Heart right ventricle (tissue), 16 donors: ENCODE data around the gene DCAF10. TPM values are rescaled to one million over a fixed set of nuclear protein-coding genes. Genes with fewer than 3 reads are reported as not detected.

Source experiments
- ATAC-seq, 8 donors: fragments of 200-7000 bp; cut with Tn5 transposase; one replicate each; pipeline ENCODE4 v1.9.1; 2020; ENCODE audit warnings: mild to moderate bottlenecking in 8 of 8, moderate library complexity in 8 of 8, moderate number of reproducible peaks in 1 of 8
- DNase-seq, 2 donors: peaks; one replicate each; pipeline ENCODE4 v3.0.0-alpha.2; 2020
- H3K27ac ChIP-seq, 10 donors: fragments of 200-600 bp; sonication (generic) in 2 of 10; one replicate each; pipeline versions ENCODE4 v1.5.0 to v1.8.0; 2020 to 2022; ENCODE audit warnings: mild to moderate bottlenecking in 3 of 10
- H3K27me3 ChIP-seq, 7 donors: fragments of 200-600 bp; one replicate each; pipeline ENCODE4 v1.8.0; 2021 to 2022; ENCODE audit warnings: mild to moderate bottlenecking in 2 of 7
- H3K36me3 ChIP-seq, 9 donors: fragments of 200-600 bp; sonication (generic) in 1 of 9; one replicate each; pipeline versions ENCODE4 v1.5.0 to v1.8.0; 2020 to 2022; ENCODE audit warnings: mild to moderate bottlenecking in 2 of 9
- H3K4me1 ChIP-seq, 9 donors: fragments of 200-600 bp; sonication (generic) in 1 of 9; one replicate each; pipeline versions ENCODE4 v1.5.0 to v1.8.0; 2020 to 2022; ENCODE audit warnings: mild to moderate bottlenecking in 4 of 9
- H3K4me3 ChIP-seq, 10 donors: fragments of 200-600 bp; sonication (generic) in 2 of 10; one replicate each; pipeline versions ENCODE4 v1.5.0 to v1.8.0; 2020 to 2022; ENCODE audit warnings: mild to moderate bottlenecking in 7 of 10, moderate library complexity in 2 of 10
- H3K9me3 ChIP-seq, 11 donors: fragments of 200-600 bp in 10 of 11; sonication (generic) in 2 of 11; one replicate each; pipeline versions ENCODE4 v1.5.0 to v1.8.0; 2013 to 2022; ENCODE audit warnings: mild to moderate bottlenecking in 2 of 11, control low read depth in 1 of 11, moderate library complexity in 1 of 11
- CTCF ChIP-seq, 9 donors: fragments of 200-600 bp; sonication (generic) in 2 of 9; IDR thresholded peaks; one replicate each; pipeline versions ENCODE4 v1.5.0 to v1.8.0; 2021 to 2022; ENCODE audit warnings: antibody characterized with exemption in 9 of 9, mild to moderate bottlenecking in 5 of 9, moderate library complexity in 1 of 9
- WGBS, 2 donors: extraction: QIAGEN DNeasy Blood & Tissue Kit; methylation state at CpG; one replicate each; pipeline ENCODE4 v1.1.7; 2013; ENCODE audit warnings: inconsistent platforms in 1 of 2; 5-methylcytosine and 5-hydroxymethylcytosine counted together
- intact Hi-C, 10 donors: fragments of 100-400 bp; cut with DNase I; formaldehyde crosslinking; loops; one replicate each; pipeline versions ENCODE4 v1.11.1 to v1.14.2; 2022
- polyA plus RNA-seq, 2 donors: library from polyadenylated mRNA; stranded (reverse); fragments of 200-250 nt; gene quantifications; one replicate each; pipeline ENCODE4 v1.2.3, GENCODE V29; 2013
- total RNA-seq, 10 donors: library from RNA; stranded (reverse); fragmentation: NEBNext Ultra II Directional in 3 of 10; extraction: Animal tissue kit (Norgen Biotek cat#: 25700) in 3 of 10; gene quantifications; one replicate each; pipeline versions ENCODE4 v1.2.1 to v1.2.4, GENCODE V29; 2021 to 2023
- donor health status: Arrhythmogenic right ventricular cardiomyopathy.
- donor health status: ischemic (EF 13 %, LVEDD 7.1; RV severe dilation, severe dysfunction).
- donor health status: healthy with polysubstance abuse.
- donor health status: DM: no; HTN: yes; CAD: no.
- donor health status: DM: no; HTN: no; CAD: no.
- donor health status: ischemic (EF 25% LVEDD 6.9; RV normal size, moderate dysfunction).
- donor health status: ischemic (EF 25% LVEDD 5.7; RV mildly dilated, moderate dysfunction).
- donor health status: healthy.
- donor health status: DM: yes; HTN: yes; CAD: no.
- donor health status: Ischemic cardiomyopathy.
- donor health status: ischemic (EF 35%, LVEDD 5.7; RV mildly dilated, moderate dysfunction).
- donor health status: nonischemic (EF 11% LVEDD 7.7; RV severe dilation, severe dysfunction).
- donor health status: DM: yes; HTN: yes; CAD: no.
- donor health status: PGD.
- donor health status: ischemic (EF 29% LVEDD 5.4; RV normal size, mild dysfunction).
- donor health status: nonischemic (EF 23%, LVEDD 6.1; RV moderate dilation, normal function).

Gene DCAF10
- total and polyA plus RNA-seq, 12 donors: 5.6 to 23.4 (median 19.4) TPM

- Histone ChIP-seq H3K27me3 (no peaks in the 10 kb centered on the region), H3K4me3 (peak overlapping the region; percentile 45 to 95 (median 72)), H3K36me3 (peaks cover 0 to 8% (median 0%) of the 10 kb centered on the region in 9 donors), H3K4me1 (peaks cover 0 to 14% (median 9%) of the 10 kb centered on the region in 9 donors), H3K9me3 (no peaks in the 10 kb centered on the region), H3K27ac (peak overlapping the region in 7 of 10 donors; percentile 51 to 90 (median 84))
- 93% methylated on average over 29 of the region's 29 CpGs for WGBS, 2 donors
- ATAC-seq: no peak
- no peak for DNase-seq
- intact Hi-C loops: loop anchor here in 5 of 10 donors (5.0 to 10.0 kb wide), 5 partner anchors 49 to 642 kb away; partner anchors contain the start of genes DCAF10 (in 3 of the 5), ALDH1B1 (in 1 of the 5) and SLC25A51 (in 1 of the 5)
- TF ChIP-seq CTCF (IDR thresholded peaks at IDR 0.05): no peak
Measured at GRCh38 chr9:37752642-37753488, 47.7 kb upstream of the DCAF10 start.

- Histone ChIP-seq H3K9me3 (no peaks in the 10 kb centered on the region), H3K27ac (peak within 1 kb of the TSS in 9 of 10 donors; percentile 51 to 90 (median 84)), H3K4me1 (peaks cover 0 to 14% (median 9%) of the 10 kb centered on the region in 9 donors), H3K36me3 (peaks cover 0 to 8% (median 0%) of the 10 kb centered on the region in 9 donors), H3K4me3 (peak within 1 kb of the TSS; percentile 45 to 95 (median 72)), H3K27me3 (no peaks in the 10 kb centered on the region)
- WGBS, 2 donors: 3 to 4% methylated on average over 40 of the region's 40 CpGs
- intact Hi-C loops: loop anchor here in 5 of 10 donors (5.0 to 10.0 kb wide), 5 partner anchors 49 to 641 kb away; partner anchors contain the start of genes DCAF10 (in 3 of the 5), ALDH1B1 (in 1 of the 5) and SLC25A51 (in 1 of the 5)
- TF ChIP-seq CTCF (IDR thresholded peaks at IDR 0.05): no peak
- peak; percentile 93 to 97 (median 96) for ATAC-seq
- DNase-seq: peak; percentile 68 to 71
Measured at GRCh38 chr9:37753489-37754190, 47.0 kb upstream of the DCAF10 start, which contains the start of gene TRMT10B. Gene TRMT10B (plus strand): TSS chr9:37753805. CDS start chr9:37761932, 8,127 bp downstream.

- Histone ChIP-seq H3K9me3 (no peaks in the 10 kb centered on the region), H3K27ac (no peak overlapping the region), H3K4me1 (peaks cover 0 to 11% (median 9%) of the 10 kb centered on the region in 9 donors), H3K36me3 (peaks cover 0 to 22% (median 0%) of the 10 kb centered on the region in 9 donors), H3K27me3 (no peaks in the 10 kb centered on the region), H3K4me3 (no peak overlapping the region)
- ATAC-seq (no peak), DNase-seq (no peak)
- TF ChIP-seq CTCF (IDR thresholded peaks at IDR 0.05): no peak
- WGBS, 2 donors: 78 to 79% methylated on average over 3 of the region's 3 CpGs
- intact Hi-C loops: loop anchor here in 4 of 10 donors (10.0 kb wide), 3 partner anchors 46 to 636 kb away; partner anchors contain the start of genes DCAF10 (in 2 of the 4) and ALDH1B1 (in 1 of the 4)
Measured at GRCh38 chr9:37758747-37759146, 41.9 kb upstream of the DCAF10 start.
